HEK293 (cell line): ENCODE results near the gene KIF2B.

Experiments used
- CTCF ChIA-PET: fragments of 350-600 bp; formaldehyde crosslinking; extraction: SDS; loops from one replicate; lab custom pipeline; 2021; ENCODE audit warnings: antibody characterized with exemption; lab: Yijun Ruan, JAX
- POLR2A ChIA-PET: fragments of 300-600 bp; formaldehyde crosslinking; extraction: SDS; loops from one replicate; lab custom pipeline; 2020; ENCODE audit warnings: antibody characterized with exemption, inconsistent platforms; lab: Yijun Ruan, JAX
- H3K27ac ChIP-seq: fragments of 200-500 bp; sonication (Bioruptor generic); 2 replicates; pipeline ENCODE4 v1.5.1; 2014; ENCODE audit warnings: low read depth, low read length, control low read depth, inconsistent platforms; ENCODE audit errors: extremely low read depth
- H3K36me3 ChIP-seq, 2 experiments: fragments of 200-500 bp in 1 of 2; sonication (Bioruptor generic) in 1 of 2; 1 replicate in 1 of 2; 2 replicates in 1 of 2; pipeline ENCODE4 v1.5.1; 2014 to 2017; ENCODE audit warnings: inconsistent platforms in 2 of 2, low read length in 2 of 2; ENCODE audit not compliant: control insufficient read depth in 2 of 2, insufficient read depth in 1 of 2
- H3K4me1 ChIP-seq: fragments of 200-500 bp; sonication (Bioruptor generic); 2 replicates; pipeline ENCODE4 v1.5.1; 2014; ENCODE audit warnings: mild to moderate bottlenecking, low read length, inconsistent platforms; ENCODE audit not compliant: control insufficient read depth, insufficient read depth
- H3K4me3 ChIP-seq: 2 replicates; pipeline ENCODE4 v1.5.1; 2011; ENCODE audit warnings: low read depth, mild to moderate bottlenecking, control low read depth, low read length, moderate library complexity
- H3K9me3 ChIP-seq: fragments of 200-500 bp; sonication (Bioruptor generic); 2 replicates; pipeline ENCODE4 v1.5.1; 2014; ENCODE audit warnings: low read depth, low read length, inconsistent platforms; ENCODE audit not compliant: control insufficient read depth, insufficient read depth
- ATF2 ChIP-seq: fragments of 450-650 bp; formaldehyde crosslinking; IDR thresholded peaks from 2 replicates; pipeline ENCODE4 v1.5.1; 2016; ENCODE audit warnings: missing biosample characterization, missing genetic modification characterization, low read depth
- EGR2 ChIP-seq: fragments of 450-650 bp; formaldehyde crosslinking; IDR thresholded peaks from 2 replicates; pipeline ENCODE4 v1.5.1; 2016; ENCODE audit warnings: low read depth, missing biosample characterization, missing genetic modification characterization
- GFI1B ChIP-seq: fragments of 450-650 bp; formaldehyde crosslinking; IDR thresholded peaks from 2 replicates; pipeline ENCODE4 v1.5.1; 2016; ENCODE audit warnings: missing biosample characterization, missing genetic modification characterization
- HOXA7 ChIP-seq: sonication (generic); formaldehyde crosslinking; IDR thresholded peaks from 2 replicates; pipeline ENCODE4 v1.8.1; 2022; ENCODE audit warnings: missing genetic modification reagents, borderline replicate concordance
- MYNN ChIP-seq: fragments of 450-650 bp; formaldehyde crosslinking; IDR thresholded peaks from 2 replicates; pipeline ENCODE4 v1.5.1; 2016; ENCODE audit warnings: missing biosample characterization, missing genetic modification characterization, borderline replicate concordance
- PRDM4 ChIP-seq: fragments of 450-650 bp; formaldehyde crosslinking; IDR thresholded peaks from 2 replicates; pipeline ENCODE4 v1.5.1; 2017; ENCODE audit warnings: missing biosample characterization, missing genetic modification characterization
- REPIN1 ChIP-seq: fragments of 450-650 bp; formaldehyde crosslinking; IDR thresholded peaks from 2 replicates; pipeline ENCODE4 v1.5.1; 2017; ENCODE audit warnings: missing biosample characterization, missing genetic modification characterization, low read depth
- TRIM28 ChIP-seq: IDR thresholded peaks from 2 replicates; pipeline ENCODE4 v1.6.1; 2011; ENCODE audit warnings: low read length, control low read depth, borderline replicate concordance
- ZBTB20 ChIP-seq: fragments of 450-650 bp; formaldehyde crosslinking; IDR thresholded peaks from 2 replicates; pipeline ENCODE4 v1.5.1; 2016; ENCODE audit warnings: missing biosample characterization, missing genetic modification characterization
- ZBTB21 ChIP-seq: fragments of 450-650 bp; formaldehyde crosslinking; IDR thresholded peaks from 2 replicates; pipeline ENCODE4 v1.5.1; 2017; ENCODE audit warnings: missing biosample characterization, missing genetic modification characterization
- ZBTB7A ChIP-seq: fragments of 450-650 bp; formaldehyde crosslinking; IDR thresholded peaks from 2 replicates; pipeline ENCODE4 v1.5.1; 2016; ENCODE audit warnings: low read depth, missing biosample characterization, missing genetic modification characterization
- ZEB2 ChIP-seq: fragments of 450-650 bp; formaldehyde crosslinking; IDR thresholded peaks from 2 replicates; pipeline ENCODE4 v1.5.1; 2016; ENCODE audit warnings: missing biosample characterization, missing genetic modification characterization
- ZFP3 ChIP-seq: fragments of 450-650 bp; formaldehyde crosslinking; IDR thresholded peaks from 2 replicates; pipeline ENCODE4 v1.5.1; 2016; ENCODE audit warnings: low read depth, missing biosample characterization, missing genetic modification characterization
- ZNF121 ChIP-seq: fragments of 450-650 bp; formaldehyde crosslinking; IDR thresholded peaks from 2 replicates; pipeline ENCODE4 v1.5.1; 2016; ENCODE audit warnings: missing biosample characterization, missing genetic modification characterization
- ZNF138 ChIP-seq: fragments of 450-650 bp; formaldehyde crosslinking; IDR thresholded peaks from 2 replicates; pipeline ENCODE4 v1.5.1; 2016; ENCODE audit warnings: missing biosample characterization, missing genetic modification characterization, borderline replicate concordance
- ZNF157 ChIP-seq: fragments of 450-650 bp; formaldehyde crosslinking; IDR thresholded peaks from 2 replicates; pipeline ENCODE4 v1.5.1; 2016; ENCODE audit warnings: missing biosample characterization, missing genetic modification characterization
- ZNF221 ChIP-seq: fragments of 450-650 bp; formaldehyde crosslinking; IDR thresholded peaks from 2 replicates; pipeline ENCODE4 v1.5.1; 2017; ENCODE audit warnings: missing biosample characterization, missing genetic modification characterization, borderline replicate concordance
- ZNF223 ChIP-seq: fragments of 450-650 bp; formaldehyde crosslinking; IDR thresholded peaks from 2 replicates; pipeline ENCODE4 v1.5.1; 2016; ENCODE audit warnings: missing biosample characterization, missing genetic modification characterization
- ZNF266 ChIP-seq: fragments of 450-650 bp; formaldehyde crosslinking; IDR thresholded peaks from 2 replicates; pipeline ENCODE4 v1.5.1; 2016; ENCODE audit warnings: missing biosample characterization, missing genetic modification characterization, low read depth
- ZNF280D ChIP-seq: fragments of 450-650 bp; formaldehyde crosslinking; IDR thresholded peaks from 2 replicates; pipeline ENCODE4 v1.5.1; 2016; ENCODE audit warnings: missing biosample characterization, missing genetic modification characterization
- ZNF433 ChIP-seq: fragments of 450-650 bp; formaldehyde crosslinking; IDR thresholded peaks from 2 replicates; pipeline ENCODE4 v1.5.1; 2016; ENCODE audit warnings: missing biosample characterization, missing genetic modification characterization, low read depth
- ZNF529 ChIP-seq: fragments of 450-650 bp; formaldehyde crosslinking; IDR thresholded peaks from 2 replicates; pipeline ENCODE4 v1.5.1; 2017; ENCODE audit warnings: missing genetic modification characterization, missing biosample characterization; ENCODE audit not compliant: insufficient replicate concordance
- ZNF530 ChIP-seq: fragments of 450-650 bp; formaldehyde crosslinking; IDR thresholded peaks from 2 replicates; pipeline ENCODE4 v1.5.1; 2016; ENCODE audit warnings: low read depth, missing biosample characterization, missing genetic modification characterization
- ZNF785 ChIP-seq: fragments of 450-650 bp; formaldehyde crosslinking; IDR thresholded peaks from 2 replicates; pipeline ENCODE4 v1.5.1; 2016; ENCODE audit warnings: missing biosample characterization, missing genetic modification characterization
- ZNF791 ChIP-seq: fragments of 450-650 bp; formaldehyde crosslinking; IDR thresholded peaks from 2 replicates; pipeline ENCODE4 v1.5.1; 2016; ENCODE audit warnings: missing biosample characterization, missing genetic modification characterization

KIF2B gene

GRCh38 chr17:53791551-53791950 is 31.2 kb upstream of the KIF2B start (continued):
- TF ChIP-seq ZNF280D (tag by site-specific recombination) (no peak), ZNF433 (no peak), ZNF223 (tag by site-specific recombination) (no peak), ZBTB7A (no peak), EGR2 (tag by site-specific recombination) (no peak), ZNF121 (no peak), ZNF529 (no peak), TRIM28 (no peak), ZNF266 (tag by site-specific recombination) (no peak), ZNF157 (tag by site-specific recombination) (no peak)

GRCh38 chr17:53792451-53792850 is 30.3 kb upstream of the KIF2B start:
- CTCF ChIA-PET: no interaction called here
- POLR2A ChIA-PET: interaction anchor here (0.6 kb wide), 1 partner anchor 28 kb away, joined by 4 read pairs; no protein-coding TSS in a partner anchor

GRCh38 chr17:53792997-53793396 is 29.7 kb upstream of the KIF2B start:
- POLR2A ChIA-PET: interaction anchor here (0.6 kb wide), 1 partner anchor 27 kb away, joined by 4 read pairs; no protein-coding TSS in a partner anchor
- no peak overlapping the region for H3K27ac ChIP-seq
- CTCF ChIA-PET: no interaction called here
- no peaks in the 10 kb centered on the region for H3K36me3 ChIP-seq
- no peaks in the 10 kb centered on the region for H3K9me3 ChIP-seq
- H3K4me1 ChIP-seq: no peaks in the 10 kb centered on the region
- TF ChIP-seq ZBTB20 (tag by site-specific recombination) (no peak), ZNF221 (tag by site-specific recombination) (no peak), ATF2 (no peak), GFI1B (no peak), HOXA7 (CRISPR knock-in tag) (no peak), PRDM4 (tag by site-specific recombination) (no peak), ZNF138 (tag by site-specific recombination) (no peak), ZEB2 (tag by site-specific recombination) (no peak), REPIN1 (no peak), ZNF530 (tag by site-specific recombination) (no peak), MYNN (no peak), ZFP3 (tag by site-specific recombination) (no peak), ZNF785 (tag by site-specific recombination) (no peak), ZBTB21 (tag by site-specific recombination) (no peak)
- no peak overlapping the region for H3K4me3 ChIP-seq

More at GRCh38 chr17:53792451-53792850, 30.3 kb upstream of the KIF2B start:
- TF ChIP-seq ZNF138 (tag by site-specific recombination) (no peak), ZNF791 (tag by site-specific recombination) (no peak)
- Histone ChIP-seq H3K27ac (no peak overlapping the region), H3K4me1 (no peaks in the 10 kb centered on the region), H3K4me3 (no peak overlapping the region), H3K36me3 (no peaks in the 10 kb centered on the region), H3K9me3 (no peaks in the 10 kb centered on the region)
